Retinal pigment epithelial cell (primary cell): ENCODE measurements around the gene OR13A1.
"Not testable (repeated sequence)": the region's sequence is repeated elsewhere in the genome, so short reads cannot be mapped to it uniquely, and the experiment has no call there.

Source experiments
- DNase-seq: peaks from one replicate; pipeline ENCODE4 v3.0.0-alpha.2; 2010; ENCODE audit warnings: low read depth
- H3K4me3 ChIP-seq: 2 replicates; pipeline ENCODE4 v1.5.1; 2011; ENCODE audit warnings: mild to moderate bottlenecking, low read length, control low read depth, moderate library complexity
- CTCF ChIP-seq: conservative IDR thresholded peaks from 2 replicates; pipeline ENCODE4 v1.5.1; 2011; ENCODE audit warnings: low read depth, low read length, control low read depth, inconsistent platforms

Gene OR13A1

GRCh38 chr10:45339894-45340293, 24.5 kb upstream of the OR13A1 start:
- no peak for TF ChIP-seq CTCF
- H3K4me3 ChIP-seq, result no peak overlapping the region
- DNase-seq, result no peak

GRCh38 chr10:45331824-45332223, 16.4 kb upstream of the OR13A1 start:
- H3K4me3 ChIP-seq, DNase-seq: not testable (repeated sequence)

- not testable (repeated sequence) for H3K4me3 ChIP-seq, DNase-seq
These were observed 11.5 kb upstream of the OR13A1 start for GRCh38 chr10:45326864-45327263.

- no peak for TF ChIP-seq CTCF
- DNase-seq, result no peak
These were observed 9.7 kb upstream of the OR13A1 start for GRCh38 chr10:45325116-45325515.

GRCh38 chr10:45319702-45320101, 4.3 kb upstream of the OR13A1 start:
- no peak for DNase-seq
- TF ChIP-seq CTCF, result no peak
- H3K4me3 ChIP-seq, result no peak overlapping the region

More at GRCh38 chr10:45325116-45325515, 9.7 kb upstream of the OR13A1 start:
- no peak overlapping the region for H3K4me3 ChIP-seq

- DNase-seq, result no peak
- no peak overlapping the region for H3K4me3 ChIP-seq
- TF ChIP-seq CTCF, result no peak
These were observed 2.0 kb downstream of the OR13A1 start for GRCh38 chr10:45313264-45313873.

GRCh38 chr10:45308707-45309106, 6.7 kb downstream of the OR13A1 start:
- no peak for DNase-seq
- TF ChIP-seq CTCF, result no peak
- H3K4me3 ChIP-seq, result no peak overlapping the region

- TF ChIP-seq CTCF, result no peak
- H3K4me3 ChIP-seq, result no peak overlapping the region
- no peak for DNase-seq
These were observed 12.8 kb downstream of the OR13A1 start for GRCh38 chr10:45302573-45302972.

- not testable (repeated sequence) for H3K4me3 ChIP-seq, DNase-seq
These were observed 17.0 kb downstream of the OR13A1 start for GRCh38 chr10:45298341-45298955.
